NCI-H774 (cell line): ENCODE results near the gene ACHE.

Experiments
- DNase-seq: peaks from one replicate; lab custom pipeline; 2025; lab: John Stamatoyannopoulos, UW

The ACHE gene

DNA sequence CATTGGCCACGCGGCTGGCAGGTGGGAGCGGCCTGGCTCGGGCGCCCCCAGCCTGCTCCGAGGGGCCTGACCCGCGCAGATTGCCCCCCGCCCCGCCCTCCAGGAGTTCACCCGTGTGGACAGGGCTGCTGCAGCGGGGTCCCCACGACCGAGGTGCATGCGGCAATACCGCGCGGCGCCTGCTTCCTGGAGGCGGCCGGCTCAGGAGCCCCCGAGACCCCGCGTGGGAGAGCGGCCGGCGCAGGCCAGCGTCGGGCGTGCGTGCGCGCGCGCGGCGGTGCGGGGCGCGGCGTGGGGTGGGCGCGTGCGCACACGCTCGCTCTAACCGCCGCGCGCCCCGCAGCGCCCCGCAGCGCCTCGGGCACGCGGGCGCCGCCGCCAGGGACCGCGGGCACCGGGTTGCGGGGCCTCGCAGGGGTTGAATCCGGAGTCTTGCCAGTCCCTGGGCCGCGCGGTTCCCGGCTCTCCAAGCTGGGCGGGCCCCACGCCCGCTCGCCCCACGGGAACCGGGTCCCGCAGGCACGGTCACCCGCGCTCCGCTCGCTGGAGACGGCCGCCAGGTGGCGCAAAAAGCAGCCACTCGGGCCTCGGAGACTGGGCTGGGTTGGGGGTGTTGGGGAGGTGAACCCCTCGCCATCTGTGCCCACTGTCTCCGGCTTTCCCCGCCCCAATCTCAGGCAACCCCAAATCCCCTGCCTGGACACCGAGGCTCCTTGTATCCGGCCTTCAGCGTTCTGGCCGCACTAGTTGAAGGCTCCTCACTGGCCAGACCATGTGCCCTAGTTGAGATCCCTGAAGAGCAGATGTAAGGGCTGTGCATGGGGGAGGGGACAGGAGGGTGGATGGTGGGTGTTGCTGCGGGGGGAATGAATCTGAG lies 1.3 kb upstream of the ACHE start:
- no peak for DNase-seq

DNA sequence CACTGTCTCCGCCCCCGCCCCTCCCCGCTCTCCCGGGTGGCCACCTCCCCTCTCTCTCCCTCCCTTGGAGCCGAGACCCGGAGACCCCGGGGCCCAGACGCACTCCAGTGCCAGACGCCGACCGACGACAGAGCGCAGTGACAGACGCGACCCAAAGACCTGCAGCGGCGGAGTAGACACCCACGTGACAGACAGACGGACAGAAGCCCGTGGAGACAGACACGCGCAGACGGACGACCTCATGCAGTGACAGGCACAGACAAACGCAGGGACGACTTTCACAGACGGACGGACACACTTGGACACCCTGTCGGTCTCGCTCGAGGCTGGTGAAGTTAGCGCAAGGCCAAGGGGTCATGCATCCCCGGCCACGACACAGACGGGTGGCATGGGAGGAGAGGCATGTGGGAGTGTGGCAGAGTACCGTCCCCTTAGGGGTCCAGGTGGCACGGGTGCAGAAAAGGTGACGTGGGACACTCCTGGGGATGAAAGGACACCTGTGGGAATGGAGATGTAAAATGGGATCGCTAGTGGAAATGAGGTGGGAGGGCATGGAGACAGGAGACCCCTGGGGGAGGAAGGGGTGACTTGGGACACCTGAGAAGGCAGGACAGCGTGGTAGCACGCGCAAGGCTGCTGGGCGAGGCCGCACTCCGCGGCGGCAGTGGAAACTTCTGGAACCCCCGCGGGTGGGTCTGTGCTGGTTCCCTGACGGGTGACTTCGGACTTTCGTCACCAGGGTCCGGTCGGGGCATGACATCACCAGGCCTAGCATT lies 456 bp upstream of the ACHE start:
- no peak for DNase-seq

DNA sequence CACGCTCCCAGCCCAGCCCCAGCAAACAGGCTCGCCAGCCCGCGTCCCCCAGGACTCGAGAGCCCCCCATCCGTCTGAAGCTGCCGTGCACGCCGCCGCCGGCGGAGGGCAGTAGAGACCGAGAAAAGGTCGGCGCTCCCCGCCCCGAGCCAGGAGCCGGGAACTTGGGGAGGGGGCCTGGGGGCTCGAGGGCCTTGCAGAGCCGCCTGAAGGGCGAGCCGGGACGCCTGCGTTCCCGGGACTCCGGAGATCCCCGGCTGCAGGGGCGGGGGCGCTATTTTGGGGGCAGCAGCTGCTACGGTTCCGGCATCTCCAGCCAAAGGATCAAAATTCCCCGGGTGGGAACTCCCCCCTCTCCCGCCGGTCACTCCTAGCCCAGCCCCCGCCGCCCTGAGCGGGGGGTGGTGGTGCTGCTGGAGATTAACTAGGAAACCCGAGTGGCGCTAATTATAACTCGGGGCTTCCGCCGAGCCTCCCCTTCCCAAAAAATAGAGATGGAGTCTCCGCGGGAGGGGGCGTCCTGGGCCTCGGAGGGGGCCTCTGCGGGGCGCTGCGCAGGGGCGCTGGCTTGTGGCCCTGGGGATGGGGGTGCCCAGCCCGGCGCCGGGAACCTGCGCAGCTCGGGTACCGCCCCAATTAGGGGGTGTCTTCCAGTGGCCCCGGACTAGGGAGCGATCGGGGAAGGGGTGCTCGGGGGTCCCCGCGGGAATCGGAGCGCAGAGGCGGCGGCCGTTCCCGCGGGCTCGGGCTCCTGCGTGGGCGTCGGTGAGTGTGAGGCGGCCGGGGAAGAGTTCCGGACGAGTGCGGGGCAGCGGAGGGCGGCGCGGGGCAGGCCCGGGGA lies 608 bp downstream of the ACHE start:
- no peak for DNase-seq

DNA sequence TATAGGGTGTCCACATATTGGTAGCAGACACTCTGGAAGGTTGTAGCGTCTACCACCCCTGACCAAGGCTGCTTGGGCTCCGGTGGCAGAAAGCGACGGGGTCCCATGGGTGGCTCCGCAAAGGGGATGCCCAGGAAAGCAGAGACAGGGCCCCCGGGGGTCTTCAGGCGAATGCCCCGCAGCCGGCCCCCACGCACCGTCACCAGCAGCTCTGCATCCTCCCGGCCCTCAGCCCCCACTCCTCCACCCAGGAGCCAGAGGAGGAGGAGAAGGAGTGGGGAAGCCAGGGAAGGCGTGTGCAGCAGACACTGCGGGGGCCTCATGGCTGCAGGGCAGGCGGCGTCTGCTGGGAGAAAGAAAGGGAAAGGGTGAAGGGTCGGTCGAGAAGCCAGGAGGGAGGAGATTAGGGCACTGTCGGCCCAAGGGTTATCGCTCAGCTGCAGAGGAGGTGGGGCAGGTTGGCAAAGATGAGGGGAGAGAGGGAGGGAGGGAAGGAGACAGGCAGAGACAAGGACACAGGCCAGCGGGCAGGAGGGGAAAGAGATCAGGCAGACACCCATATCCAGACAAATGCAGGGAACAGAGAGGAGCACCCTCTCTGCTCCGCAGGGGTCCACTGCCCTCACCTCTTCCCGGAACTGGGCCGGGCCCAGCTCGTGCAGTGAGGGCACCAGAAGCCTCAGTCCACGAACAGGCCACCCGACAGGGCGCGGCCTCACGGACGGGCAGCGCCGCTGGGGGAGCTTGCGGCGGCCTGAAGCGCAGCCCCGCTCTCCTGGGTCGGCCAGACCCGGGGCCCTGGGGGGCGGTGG lies 1.6 kb downstream of the ACHE start:
- DNase-seq, result no peak

DNA sequence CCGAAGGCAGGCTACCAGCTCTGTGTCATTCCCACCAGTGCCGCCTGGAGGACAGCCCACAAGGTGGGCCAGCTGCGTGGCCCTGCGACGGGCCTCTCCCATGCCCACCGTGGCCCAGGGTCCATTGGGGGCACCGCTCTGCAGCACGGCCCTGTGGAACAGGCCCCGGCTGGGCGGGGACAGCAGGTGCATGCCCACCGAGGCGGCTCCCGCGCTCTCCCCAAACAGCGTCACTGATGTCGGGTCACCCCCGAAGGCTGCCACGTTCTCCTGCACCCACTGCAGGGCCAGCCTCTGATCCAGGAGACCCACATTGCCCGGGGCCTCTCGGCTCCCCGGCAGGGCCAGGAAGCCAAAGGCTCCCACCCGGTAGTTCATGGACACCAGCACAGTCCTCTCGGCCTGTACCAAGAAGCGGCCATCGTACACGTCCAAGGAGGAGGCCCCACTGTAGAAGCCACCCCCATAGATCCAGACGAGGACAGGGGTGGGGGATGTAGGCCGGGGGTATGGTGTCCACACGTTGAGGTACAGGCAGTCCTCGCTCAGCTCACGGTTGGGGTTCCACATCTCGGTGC lies 2.3 kb downstream of the ACHE start:
- DNase-seq, result no peak

DNA sequence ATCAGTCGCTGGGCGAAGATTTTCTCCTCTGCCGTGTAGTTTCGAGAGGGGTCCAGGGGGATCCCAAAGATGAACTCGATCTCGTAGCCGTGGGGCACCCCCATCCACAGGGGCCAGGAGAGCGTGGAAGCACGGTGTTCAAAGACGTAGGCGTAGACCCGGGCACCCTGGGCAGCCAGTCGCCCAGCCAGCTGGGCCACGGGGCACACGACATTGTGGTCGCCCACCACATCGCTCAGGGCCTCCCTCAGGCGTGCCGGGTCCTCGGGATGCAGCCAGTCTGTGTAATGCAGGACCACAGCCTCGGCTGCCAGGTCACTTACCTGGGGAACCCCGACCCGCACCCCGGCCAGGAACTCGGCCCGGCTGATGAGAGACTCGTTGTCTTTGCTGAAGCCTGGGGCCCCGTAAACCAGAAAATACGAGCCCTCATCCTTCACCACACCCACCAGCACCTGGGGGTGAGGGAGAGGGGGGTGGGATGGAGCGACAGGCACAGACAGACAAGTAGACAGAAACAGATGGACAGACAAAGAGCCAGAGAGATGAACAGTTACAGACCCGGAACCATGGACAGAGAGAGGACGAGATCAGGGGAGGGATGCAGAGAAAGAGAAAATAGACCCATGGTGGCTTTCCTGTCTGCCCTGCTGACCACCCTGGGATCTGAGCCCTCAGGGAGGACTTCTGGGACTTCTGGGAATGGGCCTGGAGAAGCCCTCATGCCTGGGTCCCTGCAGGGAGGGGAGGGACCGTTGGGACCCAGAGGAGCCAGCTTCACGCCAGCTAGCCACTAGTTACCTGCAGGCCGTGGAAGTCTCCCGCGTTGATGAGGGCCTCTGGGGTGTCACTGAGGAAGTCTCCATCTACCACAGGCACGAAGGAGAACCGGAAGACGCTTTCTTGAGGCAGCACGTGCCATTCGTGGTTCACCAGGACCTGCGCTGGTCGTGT lies 3.0 kb downstream of the ACHE start:
- DNase-seq, result no peak

DNA sequence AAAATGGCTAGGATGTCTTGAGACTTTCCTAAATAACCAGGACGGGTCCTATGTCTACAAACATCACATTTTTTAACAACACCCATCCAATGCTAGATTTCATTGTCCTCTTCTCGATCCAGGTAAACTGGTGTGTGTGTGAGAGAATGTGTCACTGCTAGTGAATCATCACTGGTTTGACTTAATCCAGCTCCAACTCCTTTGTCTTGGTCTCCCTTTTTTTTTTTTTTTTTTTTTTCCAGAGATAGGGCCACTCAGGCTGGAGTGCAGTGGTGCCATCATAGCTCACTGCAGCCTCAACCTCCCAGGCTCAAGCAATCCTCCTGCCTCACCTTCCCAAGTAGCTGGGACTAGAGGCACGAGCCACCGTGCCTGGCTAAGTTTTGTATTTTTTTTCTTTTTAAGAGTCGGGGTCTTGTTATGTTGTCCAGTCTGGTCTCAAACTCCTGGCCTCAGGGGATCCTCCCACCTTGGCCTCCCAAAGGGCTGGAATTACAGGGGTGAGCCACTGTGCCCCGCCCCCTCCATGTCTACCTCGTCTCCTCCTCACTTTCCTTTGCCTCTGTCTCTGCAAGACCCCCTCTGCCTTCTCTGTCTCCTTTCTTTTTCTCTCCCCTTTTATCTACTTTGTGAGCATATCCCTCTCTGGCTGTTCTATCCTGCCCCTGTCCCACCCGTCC lies 4.0 kb downstream of the ACHE start:
- DNase-seq, result no peak

DNA sequence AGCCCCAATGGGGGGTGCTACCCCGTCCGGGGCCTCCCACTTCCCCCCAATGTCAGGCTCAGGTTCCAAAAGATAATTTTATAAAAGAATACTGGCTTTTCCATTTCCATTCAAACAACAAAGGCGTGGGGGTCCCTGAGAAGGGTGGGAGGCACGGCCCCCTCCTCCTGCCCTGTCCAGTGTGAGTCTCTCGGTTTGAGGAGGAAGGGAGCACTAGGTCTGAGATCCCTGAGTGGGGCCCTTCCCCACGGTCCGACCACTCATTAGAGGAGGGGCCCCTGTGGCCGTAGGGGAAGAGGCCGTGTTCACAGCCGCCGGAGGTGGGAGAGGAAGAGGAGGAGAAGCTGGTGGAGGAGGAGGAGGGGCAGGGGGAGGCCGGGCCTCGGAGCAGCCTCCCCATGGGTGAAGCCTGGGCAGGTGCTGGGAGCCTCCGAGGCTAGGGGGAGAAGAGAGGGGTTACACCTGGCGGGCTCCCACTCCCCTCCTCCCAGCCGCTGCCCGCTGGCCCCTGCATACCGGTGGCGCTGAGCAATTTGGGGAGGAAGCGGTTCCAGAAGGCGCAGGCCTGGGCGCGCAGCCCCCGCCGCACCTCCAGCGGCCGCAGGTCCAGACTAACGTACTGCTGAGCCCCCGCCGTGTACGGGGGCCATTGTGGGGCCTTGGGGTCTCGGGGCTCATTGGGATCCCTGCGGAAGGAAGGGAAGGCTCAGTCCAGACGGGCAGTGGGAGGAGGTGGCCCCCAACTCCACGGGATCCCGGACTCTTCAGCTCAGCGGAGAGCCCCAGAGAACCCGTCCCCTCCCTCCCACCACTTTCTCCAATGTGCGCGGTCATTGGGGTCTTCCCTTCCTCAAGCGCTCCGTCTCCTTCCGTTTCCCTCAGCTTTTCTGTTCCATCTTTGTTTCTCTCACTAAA lies 4.8 kb downstream of the ACHE start:
- no peak for DNase-seq

DNA sequence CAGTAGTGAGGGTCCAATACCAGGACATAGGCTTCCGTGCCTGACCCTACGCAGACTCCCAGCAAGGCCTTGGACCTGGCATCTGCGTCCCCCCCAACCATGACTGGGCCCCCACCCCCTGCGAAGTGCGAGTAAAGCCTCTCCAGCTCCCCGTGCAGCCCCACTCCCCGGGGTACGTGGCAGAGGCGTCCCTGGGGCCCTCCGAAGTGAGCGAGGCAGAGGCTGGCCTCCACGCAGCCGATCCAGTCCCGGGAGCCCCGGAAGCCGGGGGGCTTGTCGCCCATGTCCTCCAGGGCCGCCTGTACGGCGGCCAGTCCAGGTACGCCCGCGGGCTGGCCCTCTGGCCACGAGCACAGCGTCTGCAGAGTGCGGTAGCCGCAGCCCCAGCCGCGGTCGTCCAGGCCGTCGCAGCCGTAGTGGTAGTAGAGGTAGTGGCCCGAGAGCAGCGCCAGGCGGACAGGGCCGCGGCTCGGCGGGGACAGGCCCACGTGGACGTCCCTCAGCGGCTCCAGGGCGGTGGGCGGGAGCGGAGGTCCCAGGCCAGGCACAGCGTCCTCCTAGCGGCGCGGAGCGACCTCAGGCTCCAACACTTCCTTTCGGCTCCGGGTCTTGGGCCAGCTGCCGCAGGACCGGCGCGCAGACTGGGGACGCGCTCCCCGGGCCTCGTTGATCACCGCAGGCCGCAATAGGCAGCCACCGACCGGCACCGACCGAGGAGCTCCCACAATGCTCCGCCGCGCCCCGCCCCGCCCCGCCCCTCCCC lies 6.5 kb downstream of the ACHE start, which contains the start of gene UFSP1:
UFSP1 (minus strand) TSS at position 728 of the 763 bp plus-strand sequence; CDS start at position 284, 444 bp downstream.
- DNase-seq, result no peak

DNA sequence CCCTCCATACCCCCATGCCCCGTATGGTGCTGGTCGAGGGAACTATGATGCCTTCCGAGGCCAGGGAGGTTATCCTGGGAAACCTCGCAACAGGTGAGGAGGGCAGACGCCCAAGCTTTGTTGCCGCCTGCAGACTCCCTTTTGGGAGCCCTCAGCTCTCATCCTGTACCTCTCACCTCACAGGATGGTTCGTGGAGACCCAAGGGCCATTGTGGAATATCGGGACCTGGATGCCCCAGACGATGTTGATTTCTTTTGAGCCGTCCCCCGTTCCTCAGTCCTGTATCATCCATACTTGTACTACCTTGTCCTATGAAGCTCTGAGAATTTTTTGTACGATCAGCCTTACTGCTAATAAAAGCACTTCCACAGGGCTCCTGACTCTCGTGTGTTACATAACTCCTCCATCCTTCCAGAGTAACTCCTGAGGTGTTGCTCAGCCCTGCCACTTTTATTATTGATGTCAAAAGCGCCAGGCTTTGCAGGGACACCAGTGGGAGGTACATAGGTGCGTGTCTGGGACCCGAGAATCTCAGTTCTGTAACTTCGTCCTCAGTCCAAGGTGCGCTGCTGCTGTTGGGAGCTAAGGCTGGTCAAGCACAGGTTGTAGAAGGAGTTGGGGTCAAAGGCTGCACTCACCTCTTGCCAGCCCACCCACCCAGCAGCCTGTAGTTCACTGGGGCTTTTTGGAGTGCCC lies 7.2 kb downstream of the ACHE start:
- no peak for DNase-seq

DNA sequence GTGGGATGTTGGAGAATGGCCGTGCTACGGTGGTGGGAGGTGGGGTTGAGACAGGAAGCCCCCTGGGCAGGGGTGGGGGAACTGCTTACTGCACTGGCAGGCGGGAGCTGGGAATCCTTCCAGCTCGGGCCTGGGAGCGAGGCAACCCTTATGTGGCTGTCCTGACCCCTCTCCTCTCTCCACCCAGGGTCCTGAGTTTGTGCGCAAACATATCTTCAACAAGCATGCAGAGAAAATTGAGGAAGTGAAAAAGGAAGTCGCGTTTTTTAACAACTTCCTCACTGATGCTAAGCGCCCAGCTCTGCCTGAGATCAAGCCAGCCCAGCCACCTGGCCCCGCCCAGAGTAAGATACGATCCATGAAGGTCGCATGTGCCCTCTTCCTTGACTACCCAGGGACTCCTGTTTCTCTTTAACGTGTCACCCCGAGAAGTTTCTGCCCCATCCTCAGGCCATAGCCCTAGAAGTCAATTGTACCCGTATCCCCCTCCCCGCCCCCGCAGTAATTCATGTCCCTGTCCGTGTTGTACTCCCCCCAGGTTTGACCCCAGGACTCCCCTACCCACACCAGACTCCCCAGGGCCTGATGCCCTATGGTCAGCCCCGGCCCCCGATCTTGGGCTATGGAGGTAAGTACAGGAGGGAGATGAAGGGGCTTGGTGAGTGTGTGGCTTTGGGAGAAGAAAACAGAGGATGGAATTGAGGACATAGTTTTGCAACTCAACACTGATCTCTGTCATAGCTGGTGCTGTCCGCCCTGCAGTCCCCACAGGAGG lies 8.0 kb downstream of the ACHE start:
- DNase-seq, result no peak

DNA sequence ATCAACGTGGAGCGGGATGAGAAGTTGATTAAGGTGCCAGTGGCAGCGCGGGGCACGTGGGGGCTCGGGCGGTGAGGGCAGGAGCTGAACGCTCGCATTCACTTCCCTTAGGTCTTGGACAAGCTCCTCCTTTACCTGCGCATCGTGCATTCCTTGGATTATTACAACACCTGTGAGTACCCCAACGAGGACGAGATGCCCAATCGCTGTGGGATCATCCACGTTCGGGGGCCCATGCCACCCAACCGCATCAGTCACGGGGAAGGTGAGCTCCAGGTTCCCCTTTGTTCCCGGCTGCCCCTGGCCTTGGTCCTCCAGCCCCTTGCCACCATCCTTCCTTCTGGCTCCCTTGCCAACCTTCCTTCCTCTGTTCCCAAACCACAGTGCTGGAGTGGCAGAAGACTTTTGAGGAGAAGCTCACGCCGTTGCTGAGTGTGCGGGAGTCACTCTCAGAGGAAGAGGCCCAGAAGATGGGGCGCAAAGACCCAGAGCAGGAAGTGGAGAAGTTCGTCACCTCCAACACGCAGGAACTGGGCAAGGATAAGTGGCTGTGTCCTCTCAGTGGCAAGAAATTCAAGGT lies 8.7 kb downstream of the ACHE start:
- DNase-seq, result no peak

DNA sequence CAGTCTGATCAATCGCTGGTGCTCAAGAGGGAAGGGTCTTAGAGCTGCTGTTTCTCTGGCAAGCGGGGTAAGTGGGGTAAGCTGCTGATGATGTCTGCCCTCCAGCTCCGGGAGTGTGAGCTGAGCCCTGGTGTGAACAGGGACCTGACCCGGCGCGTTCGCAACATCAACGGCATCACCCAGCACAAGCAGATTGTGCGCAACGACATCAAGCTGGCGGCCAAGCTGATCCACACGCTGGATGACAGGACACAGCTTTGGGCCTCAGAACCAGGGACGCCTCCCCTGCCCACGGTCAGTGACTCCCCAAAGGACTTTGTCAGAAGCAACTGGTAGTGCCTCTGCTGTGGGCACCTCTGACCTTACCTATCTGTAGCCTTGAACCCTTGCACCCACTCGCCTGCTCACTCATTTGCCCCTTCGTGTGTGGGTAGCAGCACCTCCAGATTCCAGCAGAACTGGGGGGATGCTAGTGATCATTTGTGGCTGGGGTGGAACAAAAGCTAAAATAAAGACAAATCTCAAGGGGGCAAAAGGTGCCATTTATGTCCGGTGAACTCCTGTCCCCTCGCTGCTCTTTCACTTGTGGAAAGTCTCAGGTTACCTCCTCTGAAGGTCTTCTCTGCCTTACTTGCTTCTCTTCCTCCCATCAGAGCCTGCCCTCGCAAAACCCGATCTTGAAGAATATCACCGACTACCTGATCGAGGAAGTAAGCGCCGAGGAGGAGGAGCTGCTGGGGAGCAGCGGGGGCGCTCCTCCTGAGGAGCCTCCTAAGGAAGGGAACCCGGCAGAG lies 9.3 kb downstream of the ACHE start:
- no peak for DNase-seq

DNA sequence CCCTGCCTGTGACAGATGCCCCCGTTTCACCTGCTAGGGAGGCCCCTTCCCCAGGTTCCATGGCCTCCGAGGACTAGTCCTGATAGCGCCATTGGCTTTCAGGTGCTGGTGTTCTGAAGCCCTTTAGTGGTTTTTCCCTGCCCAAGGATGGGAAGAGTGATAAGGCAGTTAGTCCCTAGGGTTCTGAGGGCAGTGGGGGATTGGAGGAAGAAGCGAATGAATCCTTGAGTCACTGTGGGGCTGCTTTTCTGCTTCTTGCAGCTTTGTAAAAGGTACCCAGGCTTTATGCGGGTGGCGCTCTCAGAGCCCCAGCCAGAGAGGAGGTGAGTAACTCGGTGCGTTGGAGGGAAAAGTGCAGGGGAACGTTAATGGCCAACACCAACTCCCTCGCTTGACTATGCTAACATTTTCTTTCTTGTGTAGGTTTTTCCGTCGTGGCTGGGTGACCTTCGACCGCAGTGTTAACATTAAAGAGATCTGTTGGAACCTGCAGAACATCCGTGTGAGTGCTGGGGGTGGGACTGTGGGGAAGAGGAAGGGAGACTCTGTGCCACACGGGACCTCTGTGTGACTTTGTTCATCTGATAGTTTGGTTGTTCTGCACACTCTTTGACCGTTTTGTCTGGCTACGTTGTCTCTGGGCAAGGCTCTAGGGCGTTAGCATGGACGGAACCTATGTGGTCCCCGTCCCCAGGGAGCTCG lies 10.1 kb downstream of the ACHE start:
- DNase-seq, result no peak
